HepG2 (cell line): ENCODE results near the gene STK11. TPM values are rescaled to one million over a fixed set of nuclear protein-coding genes. Genes with fewer than 3 reads are reported as not detected.

Source experiments
- CBX1 ChIP-seq: IDR thresholded peaks from one replicate; pipeline ENCODE4 v1.6.1; 2016; ENCODE audit warnings: antibody characterized with exemption, low read depth
- CCAR2 ChIP-seq: fragments of 200-400 bp; formaldehyde crosslinking; optimal IDR thresholded peaks from 2 replicates; pipeline ENCODE3; 2018; ENCODE audit warnings: low read depth, mild to moderate bottlenecking, low read length, moderate library complexity
- ETV6 ChIP-seq: sonication (generic); formaldehyde crosslinking; conservative IDR thresholded peaks from 2 replicates; pipeline ENCODE4 v1.4.0; 2020; ENCODE audit warnings: missing genetic modification reagents
- HNRNPK ChIP-seq: fragments of 200-400 bp; formaldehyde crosslinking; IDR thresholded peaks from 2 replicates; pipeline ENCODE4 v1.6.1; 2018; ENCODE audit warnings: low read length, low read depth, moderate library complexity, mild to moderate bottlenecking; ENCODE audit not compliant: poor library complexity, severe bottlenecking
- HNRNPL ChIP-seq: fragments of 200-400 bp; formaldehyde crosslinking; IDR thresholded peaks from 2 replicates; pipeline ENCODE4 v1.6.1; 2017; ENCODE audit warnings: mild to moderate bottlenecking, low read depth, low read length
- NCOR1 ChIP-seq: fragments of 200-600 bp; sonication (generic); IDR thresholded peaks from 2 replicates; pipeline ENCODE4 v1.7.0; 2017; ENCODE audit warnings: antibody characterized with exemption, low read length, borderline replicate concordance
- NR2F6 ChIP-seq, 2 experiments: IDR thresholded peaks; 2 replicates each; pipeline ENCODE4 v1.6.1; 2016; ENCODE audit warnings: antibody characterized with exemption in 1 of 2, mild to moderate bottlenecking in 1 of 2
- SAP130 ChIP-seq: IDR thresholded peaks from 2 replicates; pipeline ENCODE4 v1.6.1; 2016; ENCODE audit warnings: low read depth
- SPEN ChIP-seq: sonication (generic); formaldehyde crosslinking; IDR thresholded peaks from 2 replicates; pipeline ENCODE4 v1.5.1; 2020; ENCODE audit warnings: low read depth, mild to moderate bottlenecking, missing genetic modification reagents
- TGIF2 ChIP-seq: IDR thresholded peaks from 2 replicates; pipeline ENCODE4 v1.6.1; 2016; ENCODE audit warnings: control low read depth, missing compliant biosample characterization
- polyA plus RNA-seq, 8 experiments: library from polyadenylated mRNA; depleted of rRNA in 3 of 8; stranded (reverse) in 7 of 8; unstranded in 1 of 8; fragments of >200 nt; fragmentation: Illumina TruSeq in 4 of 8; extraction: Trizol in 4 of 8; gene quantifications; 2 replicates each; pipeline versions ENCODE4 v1.2.1 to v1.2.3, GENCODE V29; 2011 to 2016; ENCODE audit warnings: low read depth in 4 of 8, missing spikeins in 1 of 8, mixed read lengths in 1 of 8; ENCODE audit not compliant: insufficient read depth in 1 of 8
- total RNA-seq, 5 experiments: library from RNA; depleted of rRNA; stranded (reverse); fragments of >200 nt; fragmentation: Illumina TruSeq; extraction: Trizol; gene quantifications; 2 replicates each; pipeline ENCODE4 v1.2.3, GENCODE V29; 2016; ENCODE audit warnings: low read depth in 1 of 5
- TF ChIP-seq, protein P1 (sequence below): sonication (generic); formaldehyde crosslinking; IDR thresholded peaks from 2 replicates; pipeline ENCODE4 v1.4.0; 2020; ENCODE audit warnings: missing genetic modification reagents, borderline replicate concordance
- TF ChIP-seq, protein P2 (sequence below): sonication (generic); formaldehyde crosslinking; IDR thresholded peaks from 2 replicates; pipeline ENCODE4; 2020; ENCODE audit warnings: missing genetic modification reagents, mild to moderate bottlenecking, borderline replicate concordance
- TF ChIP-seq, protein P3 (sequence below): sonication (generic); formaldehyde crosslinking; IDR thresholded peaks from 2 replicates; pipeline ENCODE4 v1.5.0; 2020; ENCODE audit warnings: missing genetic modification reagents
- TF ChIP-seq, protein P4 (sequence below): sonication (generic); formaldehyde crosslinking; IDR thresholded peaks from 2 replicates; pipeline ENCODE4 v1.4.0; 2020; ENCODE audit warnings: missing genetic modification reagents
- TF ChIP-seq, protein P5 (sequence below): sonication (generic); formaldehyde crosslinking; IDR thresholded peaks from 2 replicates; pipeline ENCODE4 v1.5.1; 2020; ENCODE audit warnings: missing genetic modification reagents, mild to moderate bottlenecking, borderline replicate concordance

Gene STK11
- total and polyA plus RNA-seq, 2 of the 13 experiments (the other 11 are each of a cell fraction or from before 2014, with no cell fraction given) = 27.5 to 43.6 TPM

DNA sequence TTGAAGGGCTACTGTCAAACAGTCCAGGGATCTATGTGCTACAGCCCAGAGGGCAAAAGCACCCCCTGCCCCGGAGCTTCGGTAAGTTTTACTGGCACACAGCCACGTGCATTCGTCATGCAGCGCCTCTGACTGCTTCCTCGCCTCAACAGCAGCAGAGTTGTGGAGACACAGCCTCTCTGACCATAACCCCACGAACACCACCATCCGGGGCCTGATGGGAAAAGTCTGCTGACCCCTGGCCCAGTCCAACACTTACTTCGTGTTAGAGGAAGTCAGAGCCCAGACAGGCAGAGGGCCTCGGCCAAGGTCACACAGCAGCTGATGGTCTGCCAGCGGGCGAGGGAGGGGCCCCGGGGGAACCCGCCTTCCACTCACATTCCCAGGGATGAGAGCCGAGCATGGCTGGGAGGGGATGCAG lies 27.1 kb downstream of the STK11 start (continued):
- TF ChIP-seq HNRNPK (no peak), SAP130 (CRISPR knock-in tag) (peak; percentile 36; the same call in 1 of the 2 replicates), TGIF2 (CRISPR knock-in tag) (no peak), ETV6 (CRISPR knock-in tag) (no peak), NR2F6 (IDR thresholded peaks at IDR 0.05) (peak; percentile 24; the same call in 1 of the 2 replicates), NR2F6 (CRISPR knock-in tag; IDR thresholded peaks at IDR 0.05) (0 out of 2 replicates have a peak, but pooled peaks have one; percentile 29), CCAR2 (no peak), NCOR1 (no peak), SPEN (CRISPR knock-in tag) (no peak), HNRNPL (no peak), CBX1 (no peak)
- TF ChIP-seq, protein P1, sequence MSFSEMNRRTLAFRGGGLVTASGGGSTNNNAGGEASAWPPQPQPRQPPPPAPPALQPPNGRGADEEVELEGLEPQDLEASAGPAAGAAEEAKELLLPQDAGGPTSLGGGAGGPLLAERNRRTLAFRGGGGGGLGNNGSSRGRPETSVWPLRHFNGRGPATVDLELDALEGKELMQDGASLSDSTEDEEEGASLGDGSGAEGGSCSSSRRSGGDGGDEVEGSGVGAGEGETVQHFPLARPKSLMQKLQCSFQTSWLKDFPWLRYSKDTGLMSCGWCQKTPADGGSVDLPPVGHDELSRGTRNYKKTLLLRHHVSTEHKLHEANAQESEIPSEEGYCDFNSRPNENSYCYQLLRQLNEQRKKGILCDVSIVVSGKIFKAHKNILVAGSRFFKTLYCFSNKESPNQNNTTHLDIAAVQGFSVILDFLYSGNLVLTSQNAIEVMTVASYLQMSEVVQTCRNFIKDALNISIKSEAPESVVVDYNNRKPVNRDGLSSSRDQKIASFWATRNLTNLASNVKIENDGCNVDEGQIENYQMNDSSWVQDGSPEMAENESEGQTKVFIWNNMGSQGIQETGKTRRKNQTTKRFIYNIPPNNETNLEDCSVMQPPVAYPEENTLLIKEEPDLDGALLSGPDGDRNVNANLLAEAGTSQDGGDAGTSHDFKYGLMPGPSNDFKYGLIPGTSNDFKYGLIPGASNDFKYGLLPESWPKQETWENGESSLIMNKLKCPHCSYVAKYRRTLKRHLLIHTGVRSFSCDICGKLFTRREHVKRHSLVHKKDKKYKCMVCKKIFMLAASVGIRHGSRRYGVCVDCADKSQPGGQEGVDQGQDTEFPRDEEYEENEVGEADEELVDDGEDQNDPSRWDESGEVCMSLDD (CRISPR knock-in tag) = no peak
- TF ChIP-seq, protein P2, sequence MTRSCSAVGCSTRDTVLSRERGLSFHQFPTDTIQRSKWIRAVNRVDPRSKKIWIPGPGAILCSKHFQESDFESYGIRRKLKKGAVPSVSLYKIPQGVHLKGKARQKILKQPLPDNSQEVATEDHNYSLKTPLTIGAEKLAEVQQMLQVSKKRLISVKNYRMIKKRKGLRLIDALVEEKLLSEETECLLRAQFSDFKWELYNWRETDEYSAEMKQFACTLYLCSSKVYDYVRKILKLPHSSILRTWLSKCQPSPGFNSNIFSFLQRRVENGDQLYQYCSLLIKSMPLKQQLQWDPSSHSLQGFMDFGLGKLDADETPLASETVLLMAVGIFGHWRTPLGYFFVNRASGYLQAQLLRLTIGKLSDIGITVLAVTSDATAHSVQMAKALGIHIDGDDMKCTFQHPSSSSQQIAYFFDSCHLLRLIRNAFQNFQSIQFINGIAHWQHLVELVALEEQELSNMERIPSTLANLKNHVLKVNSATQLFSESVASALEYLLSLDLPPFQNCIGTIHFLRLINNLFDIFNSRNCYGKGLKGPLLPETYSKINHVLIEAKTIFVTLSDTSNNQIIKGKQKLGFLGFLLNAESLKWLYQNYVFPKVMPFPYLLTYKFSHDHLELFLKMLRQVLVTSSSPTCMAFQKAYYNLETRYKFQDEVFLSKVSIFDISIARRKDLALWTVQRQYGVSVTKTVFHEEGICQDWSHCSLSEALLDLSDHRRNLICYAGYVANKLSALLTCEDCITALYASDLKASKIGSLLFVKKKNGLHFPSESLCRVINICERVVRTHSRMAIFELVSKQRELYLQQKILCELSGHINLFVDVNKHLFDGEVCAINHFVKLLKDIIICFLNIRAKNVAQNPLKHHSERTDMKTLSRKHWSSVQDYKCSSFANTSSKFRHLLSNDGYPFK = no peak
- TF ChIP-seq, protein P3, sequence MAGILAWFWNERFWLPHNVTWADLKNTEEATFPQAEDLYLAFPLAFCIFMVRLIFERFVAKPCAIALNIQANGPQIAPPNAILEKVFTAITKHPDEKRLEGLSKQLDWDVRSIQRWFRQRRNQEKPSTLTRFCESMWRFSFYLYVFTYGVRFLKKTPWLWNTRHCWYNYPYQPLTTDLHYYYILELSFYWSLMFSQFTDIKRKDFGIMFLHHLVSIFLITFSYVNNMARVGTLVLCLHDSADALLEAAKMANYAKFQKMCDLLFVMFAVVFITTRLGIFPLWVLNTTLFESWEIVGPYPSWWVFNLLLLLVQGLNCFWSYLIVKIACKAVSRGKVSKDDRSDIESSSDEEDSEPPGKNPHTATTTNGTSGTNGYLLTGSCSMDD = no peak
- TF ChIP-seq, protein P4, sequence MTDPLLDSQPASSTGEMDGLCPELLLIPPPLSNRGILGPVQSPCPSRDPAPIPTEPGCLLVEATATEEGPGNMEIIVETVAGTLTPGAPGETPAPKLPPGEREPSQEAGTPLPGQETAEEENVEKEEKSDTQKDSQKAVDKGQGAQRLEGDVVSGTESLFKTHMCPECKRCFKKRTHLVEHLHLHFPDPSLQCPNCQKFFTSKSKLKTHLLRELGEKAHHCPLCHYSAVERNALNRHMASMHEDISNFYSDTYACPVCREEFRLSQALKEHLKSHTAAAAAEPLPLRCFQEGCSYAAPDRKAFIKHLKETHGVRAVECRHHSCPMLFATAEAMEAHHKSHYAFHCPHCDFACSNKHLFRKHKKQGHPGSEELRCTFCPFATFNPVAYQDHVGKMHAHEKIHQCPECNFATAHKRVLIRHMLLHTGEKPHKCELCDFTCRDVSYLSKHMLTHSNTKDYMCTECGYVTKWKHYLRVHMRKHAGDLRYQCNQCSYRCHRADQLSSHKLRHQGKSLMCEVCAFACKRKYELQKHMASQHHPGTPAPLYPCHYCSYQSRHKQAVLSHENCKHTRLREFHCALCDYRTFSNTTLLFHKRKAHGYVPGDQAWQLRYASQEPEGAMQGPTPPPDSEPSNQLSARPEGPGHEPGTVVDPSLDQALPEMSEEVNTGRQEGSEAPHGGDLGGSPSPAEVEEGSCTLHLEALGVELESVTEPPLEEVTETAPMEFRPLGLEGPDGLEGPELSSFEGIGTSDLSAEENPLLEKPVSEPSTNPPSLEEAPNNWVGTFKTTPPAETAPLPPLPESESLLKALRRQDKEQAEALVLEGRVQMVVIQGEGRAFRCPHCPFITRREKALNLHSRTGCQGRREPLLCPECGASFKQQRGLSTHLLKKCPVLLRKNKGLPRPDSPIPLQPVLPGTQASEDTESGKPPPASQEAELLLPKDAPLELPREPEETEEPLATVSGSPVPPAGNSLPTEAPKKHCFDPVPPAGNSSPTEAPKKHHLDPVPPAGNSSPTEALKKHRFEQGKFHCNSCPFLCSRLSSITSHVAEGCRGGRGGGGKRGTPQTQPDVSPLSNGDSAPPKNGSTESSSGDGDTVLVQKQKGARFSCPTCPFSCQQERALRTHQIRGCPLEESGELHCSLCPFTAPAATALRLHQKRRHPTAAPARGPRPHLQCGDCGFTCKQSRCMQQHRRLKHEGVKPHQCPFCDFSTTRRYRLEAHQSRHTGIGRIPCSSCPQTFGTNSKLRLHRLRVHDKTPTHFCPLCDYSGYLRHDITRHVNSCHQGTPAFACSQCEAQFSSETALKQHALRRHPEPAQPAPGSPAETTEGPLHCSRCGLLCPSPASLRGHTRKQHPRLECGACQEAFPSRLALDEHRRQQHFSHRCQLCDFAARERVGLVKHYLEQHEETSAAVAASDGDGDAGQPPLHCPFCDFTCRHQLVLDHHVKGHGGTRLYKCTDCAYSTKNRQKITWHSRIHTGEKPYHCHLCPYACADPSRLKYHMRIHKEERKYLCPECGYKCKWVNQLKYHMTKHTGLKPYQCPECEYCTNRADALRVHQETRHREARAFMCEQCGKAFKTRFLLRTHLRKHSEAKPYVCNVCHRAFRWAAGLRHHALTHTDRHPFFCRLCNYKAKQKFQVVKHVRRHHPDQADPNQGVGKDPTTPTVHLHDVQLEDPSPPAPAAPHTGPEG (CRISPR knock-in tag) = no peak
- TF ChIP-seq, protein P5, sequence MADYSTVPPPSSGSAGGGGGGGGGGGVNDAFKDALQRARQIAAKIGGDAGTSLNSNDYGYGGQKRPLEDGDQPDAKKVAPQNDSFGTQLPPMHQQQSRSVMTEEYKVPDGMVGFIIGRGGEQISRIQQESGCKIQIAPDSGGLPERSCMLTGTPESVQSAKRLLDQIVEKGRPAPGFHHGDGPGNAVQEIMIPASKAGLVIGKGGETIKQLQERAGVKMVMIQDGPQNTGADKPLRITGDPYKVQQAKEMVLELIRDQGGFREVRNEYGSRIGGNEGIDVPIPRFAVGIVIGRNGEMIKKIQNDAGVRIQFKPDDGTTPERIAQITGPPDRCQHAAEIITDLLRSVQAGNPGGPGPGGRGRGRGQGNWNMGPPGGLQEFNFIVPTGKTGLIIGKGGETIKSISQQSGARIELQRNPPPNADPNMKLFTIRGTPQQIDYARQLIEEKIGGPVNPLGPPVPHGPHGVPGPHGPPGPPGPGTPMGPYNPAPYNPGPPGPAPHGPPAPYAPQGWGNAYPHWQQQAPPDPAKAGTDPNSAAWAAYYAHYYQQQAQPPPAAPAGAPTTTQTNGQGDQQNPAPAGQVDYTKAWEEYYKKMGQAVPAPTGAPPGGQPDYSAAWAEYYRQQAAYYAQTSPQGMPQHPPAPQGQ (CRISPR knock-in tag) = no peak
